ENCODE measurements around the gene PPME1. TPM values are rescaled to one million over a fixed set of nuclear protein-coding genes. Genes with fewer than 3 reads are reported as not detected.

The PPME1 gene
- total RNA-seq, 1 donor from 2014 or later = 55.7 TPM

GRCh38 chr11:74226907-74227306 lies 55.8 kb downstream of the PPME1 start:
- TF ChIP-seq EZH2 (IDR thresholded peaks at IDR 0.05) (no peak), EZH2phosphoT487 (IDR thresholded peaks at IDR 0.05) (no peak), CTCF (IDR thresholded peaks at IDR 0.05) (no peak)

GRCh38 chr11:74232311-74232950 lies 61.3 kb downstream of the PPME1 start:
- Histone ChIP-seq H3K4me3 (no peak overlapping the region), H3K27ac (no peak overlapping the region), H3K9me3 (ENCODE audit: low read depth) (no peaks in the 10 kb centered on the region), H4K20me1 (ENCODE audit: low read depth) (no peaks in the 10 kb centered on the region), H3K9ac (no peak overlapping the region), H3K36me3 (peaks cover 7% of the 10 kb centered on the region), H3K4me2 (no peak overlapping the region), H2AFZ (replicated peaks) (no peak overlapping the region), H3K79me2 (ENCODE audit: low read depth) (no peaks in the 10 kb centered on the region), H3K4me1 (no peaks in the 10 kb centered on the region), H3F3A (ENCODE audit: low read depth) (no peaks in the 10 kb centered on the region), H3K27me3 (no peaks in the 10 kb centered on the region)
- Mint-ChIP-seq H3K27me3 (ENCODE audit: insufficient read depth, low read depth) (no peaks in the 10 kb centered on the region), H3K36me3 (peaks cover 6% of the 10 kb centered on the region), H3K27ac (no peak overlapping the region), H3K9me3 (no peaks in the 10 kb centered on the region), H3K4me1 (no peaks in the 10 kb centered on the region), H3K4me3 (no peak overlapping the region)
- TF ChIP-seq EZH2 (IDR thresholded peaks at IDR 0.05) (no peak), CTCF (IDR thresholded peaks at IDR 0.05) (no peak), EZH2phosphoT487 (IDR thresholded peaks at IDR 0.05) (no peak)
- DNase-seq (ENCODE audit: low spot score) = no peak

More at GRCh38 chr11:74226907-74227306, 55.8 kb downstream of the PPME1 start:
- Histone ChIP-seq H3K27me3 (no peaks in the 10 kb centered on the region), H3K36me3 (no peaks in the 10 kb centered on the region), H4K20me1 (ENCODE audit: low read depth) (no peaks in the 10 kb centered on the region), H3K4me2 (no peak overlapping the region), H2AFZ (replicated peaks) (no peak overlapping the region), H3K79me2 (ENCODE audit: low read depth) (no peaks in the 10 kb centered on the region), H3K4me3 (no peak overlapping the region), H3K9me3 (ENCODE audit: low read depth) (no peaks in the 10 kb centered on the region), H3F3A (ENCODE audit: low read depth) (no peaks in the 10 kb centered on the region), H3K9ac (no peak overlapping the region), H3K27ac (no peak overlapping the region), H3K4me1 (no peaks in the 10 kb centered on the region)
- no peaks in the 10 kb centered on the region for H3K4me1 Mint-ChIP-seq
- peaks cover 18% of the 10 kb centered on the region for H3K36me3 Mint-ChIP-seq
- H3K4me3 Mint-ChIP-seq = no peak overlapping the region
- peaks cover 2% of the 10 kb centered on the region for H3K9me3 Mint-ChIP-seq
- no peak for DNase-seq (ENCODE audit: low spot score)
- no peaks in the 10 kb centered on the region for H3K27me3 Mint-ChIP-seq (ENCODE audit: insufficient read depth, low read depth)
- peak overlapping the region; percentile 27 for H3K27ac Mint-ChIP-seq

- Histone ChIP-seq H3K36me3 (peaks cover 7% of the 10 kb centered on the region), H3K4me3 (no peak overlapping the region), H3K79me2 (ENCODE audit: low read depth) (no peaks in the 10 kb centered on the region), H4K20me1 (ENCODE audit: low read depth) (no peaks in the 10 kb centered on the region), H3K9me3 (ENCODE audit: low read depth) (no peaks in the 10 kb centered on the region), H3K9ac (no peak overlapping the region), H3K27me3 (no peaks in the 10 kb centered on the region), H3K4me2 (no peak overlapping the region), H2AFZ (replicated peaks) (no peak overlapping the region), H3F3A (ENCODE audit: low read depth) (no peaks in the 10 kb centered on the region), H3K4me1 (no peaks in the 10 kb centered on the region), H3K27ac (no peak overlapping the region)
- H3K4me3 Mint-ChIP-seq = no peak overlapping the region
- H3K27me3 Mint-ChIP-seq (ENCODE audit: insufficient read depth, low read depth) = no peaks in the 10 kb centered on the region
- no peaks in the 10 kb centered on the region for H3K4me1 Mint-ChIP-seq
- H3K9me3 Mint-ChIP-seq = no peaks in the 10 kb centered on the region
- peaks cover 6% of the 10 kb centered on the region for H3K36me3 Mint-ChIP-seq
- H3K27ac Mint-ChIP-seq = no peak overlapping the region
- no peak for TF ChIP-seq CTCF (IDR thresholded peaks at IDR 0.05)
- no peak for DNase-seq (ENCODE audit: low spot score)
Measured at GRCh38 chr11:74233683-74234082, 62.6 kb downstream of the PPME1 start.

Data from neural progenitor cell (in vitro differentiated cells).